ENCODE results near the gene MASP1. TPM values are rescaled to one million over a fixed set of nuclear protein-coding genes. Genes with fewer than 3 reads are reported as not detected.

The MASP1 gene
- polyA plus RNA-seq, 1 donor (not counting 4 experiments of a cell fraction or from before 2014, with no cell fraction given): not detected

GRCh38 chr3:187291001-187291511 lies 481 bp downstream of the MASP1 start:
- dilution Hi-C loops (cut with MboI; ENCODE audit: extremely low pct_ligation_motif_present, low sequenced_read_pairs): no loop called here
- TF ChIP-seq CTCF (optimal IDR thresholded peaks at IDR 0.05 in 1 of 3, IDR thresholded peaks at IDR 0.05 in 1 of 3, conservative IDR thresholded peaks at IDR 0.05 in 1 of 3; ENCODE audit: extremely low read depth in 1 of 3, insufficient read depth in 2 of 3, low read length in 3 of 3): no peak
- TF ChIP-seq EZH2 (IDR thresholded peaks at IDR 0.05; ENCODE audit: low read length): no peak
- no peak for FAIRE-seq
- Histone ChIP-seq H3K4me3 (ENCODE audit: control insufficient read depth in 2 of 3, extremely low read depth in 1 of 3, insufficient read depth in 2 of 3, low read depth in 1 of 3, low read length in 3 of 3) (no peak overlapping the region), H3K4me2 (ENCODE audit: control insufficient read depth, extremely low read depth, insufficient read depth, low read depth, low read length) (no peak overlapping the region), H3K9ac (ENCODE audit: control insufficient read depth, extremely low read depth, insufficient read depth, low read length) (no peak overlapping the region), H3K36me3 (ENCODE audit: control insufficient read depth in 2 of 2, extremely low read depth in 1 of 2, insufficient read depth in 2 of 2, low read length in 2 of 2) (no peaks in the 10 kb centered on the region), H3K27me3 (ENCODE audit: control insufficient read depth, extremely low read depth, insufficient read depth, low read length) (peaks cover 35% of the 10 kb centered on the region), H3K79me2 (ENCODE audit: control insufficient read depth, insufficient read depth, low read length) (no peaks in the 10 kb centered on the region), H2AFZ (ENCODE audit: control insufficient read depth, low read length) (no peak overlapping the region), H3K9me3 (ENCODE audit: control insufficient read depth, low read depth, low read length) (no peaks in the 10 kb centered on the region), H3K9me1 (ENCODE audit: control insufficient read depth, extremely low read depth, insufficient read depth, low read length) (no peaks in the 10 kb centered on the region), H3K27ac (ENCODE audit: control insufficient read depth, insufficient read depth, low read length) (no peak overlapping the region), H4K20me1 (ENCODE audit: control insufficient read depth, extremely low read depth, insufficient read depth, low read length) (no peaks in the 10 kb centered on the region), H3K4me1 (ENCODE audit: control insufficient read depth, extremely low read depth, insufficient read depth, low read length) (no peaks in the 10 kb centered on the region)
- no peak for DNase-seq (ENCODE audit: low read depth, low spot score)

DNA sequence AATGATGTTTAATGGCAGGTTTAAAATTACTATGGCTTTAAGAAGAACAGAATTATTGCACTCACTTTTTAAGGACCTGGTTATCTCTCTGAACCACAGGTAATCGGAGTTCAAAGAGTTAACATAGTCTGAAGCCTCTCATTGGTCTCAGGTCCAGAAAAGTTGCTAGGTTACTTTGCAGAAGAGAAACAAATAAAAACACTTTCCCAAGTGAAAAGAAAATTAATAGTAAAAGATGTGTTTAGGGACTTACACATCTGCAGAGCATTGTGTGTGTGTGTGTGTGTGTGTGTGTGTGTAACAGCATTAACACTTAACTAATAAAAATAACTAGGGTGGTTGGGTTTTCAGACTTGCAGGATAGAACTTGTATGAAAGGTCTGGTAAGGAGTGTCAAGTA lies 1.0 kb downstream of the MASP1 start:
- H3K9me3 ChIP-seq (ENCODE audit: control insufficient read depth, low read depth, low read length): no peaks in the 10 kb centered on the region
- no peak overlapping the region for H3K4me2 ChIP-seq (ENCODE audit: control insufficient read depth, extremely low read depth, insufficient read depth, low read depth, low read length)
- H4K20me1 ChIP-seq (ENCODE audit: control insufficient read depth, extremely low read depth, insufficient read depth, low read length): no peaks in the 10 kb centered on the region
- H3K27ac ChIP-seq (ENCODE audit: control insufficient read depth, insufficient read depth, low read length): no peak overlapping the region
- H3K79me2 ChIP-seq (ENCODE audit: control insufficient read depth, insufficient read depth, low read length): no peaks in the 10 kb centered on the region
- peaks cover 35% of the 10 kb centered on the region for H3K27me3 ChIP-seq (ENCODE audit: control insufficient read depth, extremely low read depth, insufficient read depth, low read length)
- H3K4me1 ChIP-seq (ENCODE audit: control insufficient read depth, extremely low read depth, insufficient read depth, low read length): no peaks in the 10 kb centered on the region
- TF ChIP-seq EZH2 (IDR thresholded peaks at IDR 0.05; ENCODE audit: low read length): no peak
- TF ChIP-seq CTCF (optimal IDR thresholded peaks at IDR 0.05 in 1 of 3, IDR thresholded peaks at IDR 0.05 in 1 of 3, conservative IDR thresholded peaks at IDR 0.05 in 1 of 3; ENCODE audit: extremely low read depth in 1 of 3, insufficient read depth in 2 of 3, low read length in 3 of 3): no peak
- H2AFZ ChIP-seq (ENCODE audit: control insufficient read depth, low read length): no peak overlapping the region
- H3K36me3 ChIP-seq (ENCODE audit: control insufficient read depth in 2 of 2, extremely low read depth in 1 of 2, insufficient read depth in 2 of 2, low read length in 2 of 2): no peaks in the 10 kb centered on the region
- H3K9me1 ChIP-seq (ENCODE audit: control insufficient read depth, extremely low read depth, insufficient read depth, low read length): no peaks in the 10 kb centered on the region
- dilution Hi-C loops (cut with MboI; ENCODE audit: extremely low pct_ligation_motif_present, low sequenced_read_pairs): no loop called here
- no peak overlapping the region for H3K4me3 ChIP-seq (ENCODE audit: control insufficient read depth in 2 of 3, extremely low read depth in 1 of 3, insufficient read depth in 2 of 3, low read depth in 1 of 3, low read length in 3 of 3)
- FAIRE-seq (no peak), DNase-seq (ENCODE audit: low read depth, low spot score) (no peak)
- H3K9ac ChIP-seq (ENCODE audit: control insufficient read depth, extremely low read depth, insufficient read depth, low read length): no peak overlapping the region
